Measurements from ENCODE around the gene FBXO21.

The FBXO21 gene

DNA sequence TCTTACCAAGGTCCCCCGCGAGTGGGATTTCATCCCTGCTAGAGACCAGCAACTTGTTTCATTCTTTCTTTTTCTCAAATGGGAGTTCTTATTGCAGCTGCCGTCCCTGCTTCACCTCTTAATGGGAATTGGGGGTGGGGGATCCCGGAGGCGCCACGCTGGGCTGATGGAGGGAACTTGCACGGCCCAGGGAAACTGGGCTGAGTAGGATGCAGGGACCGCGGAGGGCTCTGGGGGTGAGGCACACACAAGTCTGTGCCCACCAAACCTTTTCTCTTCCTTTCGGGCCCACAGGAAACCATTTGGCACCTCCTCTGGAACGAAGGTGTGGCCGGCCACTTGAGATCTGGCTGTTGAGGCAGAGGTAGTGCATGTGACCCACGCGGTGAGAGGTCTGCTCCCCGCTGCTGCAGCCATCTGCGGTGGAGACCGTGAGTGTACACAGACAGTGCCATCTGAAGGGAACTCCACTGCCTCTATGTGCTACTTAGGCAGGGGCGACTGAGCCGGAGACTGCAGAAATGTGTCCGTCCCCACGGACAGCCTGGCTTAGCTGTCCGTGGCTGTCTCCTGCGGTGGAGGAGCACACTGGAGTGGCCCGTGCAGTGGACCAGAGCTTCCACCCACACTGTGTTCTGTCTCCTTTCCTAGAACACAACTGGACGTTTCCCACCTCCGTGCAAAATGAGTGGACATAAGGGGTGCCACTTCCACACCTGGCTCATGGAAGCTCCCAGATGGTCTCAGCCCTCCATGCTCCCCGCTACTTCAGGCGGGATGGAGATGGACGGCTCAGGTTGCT, 49.0 kb downstream of the FBXO21 start:
- H3K4ac ChIP-seq (ENCODE audit: low read depth, low read length) = no peak overlapping the region
- no peaks in the 10 kb centered on the region for H3K27me3 ChIP-seq (ENCODE audit: insufficient read depth, low read length)
- H3K4me3 ChIP-seq (ENCODE audit: low read depth, low read length) = no peak overlapping the region
- DNase-seq = no peak
- WGBS (ENCODE audit: extremely low coverage, insufficient coverage, insufficient read length) = no CpG with 5 or more reads among the region's 29 CpGs
- H2AK5ac ChIP-seq (ENCODE audit: low read length) = no peak overlapping the region
- no peak overlapping the region for H3K18ac ChIP-seq (ENCODE audit: low read length)
- H2AFZ ChIP-seq (ENCODE audit: insufficient read depth, low read length, poor library complexity) = no peak overlapping the region
- no peak overlapping the region for H3K27ac ChIP-seq (ENCODE audit: low read depth, low read length)
- H2BK120ac ChIP-seq (ENCODE audit: insufficient read depth, low read length, poor library complexity) = no peak overlapping the region
- no peak overlapping the region for H3K4me2 ChIP-seq (ENCODE audit: low read length)
- H3K14ac ChIP-seq (ENCODE audit: low read length) = no peak overlapping the region
- peaks cover 3 to 15% of the 10 kb centered on the region in 2 experiments for H3K36me3 ChIP-seq (ENCODE audit: control insufficient read depth in 1 of 2, insufficient read depth in 2 of 2, low read length in 2 of 2)
- H3K23ac ChIP-seq (ENCODE audit: low read length) = no peak overlapping the region
- H2BK5ac ChIP-seq (ENCODE audit: low read depth, low read length, poor library complexity) = no peak overlapping the region
- no peaks in the 10 kb centered on the region for H3K9me3 ChIP-seq (ENCODE audit: insufficient read depth, low read depth, low read length)
- H2BK12ac ChIP-seq (ENCODE audit: low read length) = no peak overlapping the region
- H4K91ac ChIP-seq (ENCODE audit: low read depth, low read length) = no peak overlapping the region
- H4K12ac ChIP-seq (ENCODE audit: low read depth, low read length) = no peak overlapping the region
- no peaks in the 10 kb centered on the region for H3K79me2 ChIP-seq (ENCODE audit: control insufficient read depth, insufficient read depth, low read length, poor library complexity)
- H3K4me1 ChIP-seq (ENCODE audit: control insufficient read depth in 1 of 2, insufficient read depth in 2 of 2, low read length in 2 of 2) = no peaks in the 10 kb centered on the region
- no peak overlapping the region for H3K9ac ChIP-seq (ENCODE audit: low read length)
- no peak overlapping the region for H4K8ac ChIP-seq (ENCODE audit: low read depth, low read length)
- H3K79me1 ChIP-seq (ENCODE audit: low read length) = no peaks in the 10 kb centered on the region

- no peak overlapping the region for H2BK5ac ChIP-seq (ENCODE audit: low read depth, low read length, poor library complexity)
- no peak overlapping the region for H3K4me2 ChIP-seq (ENCODE audit: low read length)
- no peak overlapping the region for H4K91ac ChIP-seq (ENCODE audit: low read depth, low read length)
- H3K27me3 ChIP-seq (ENCODE audit: insufficient read depth, low read length) = no peaks in the 10 kb centered on the region
- H3K18ac ChIP-seq (ENCODE audit: low read length) = no peak overlapping the region
- DNase-seq = no peak
- no CpG with 5 or more reads among the region's 12 CpGs for WGBS (ENCODE audit: extremely low coverage, insufficient coverage, insufficient read length)
- H4K8ac ChIP-seq (ENCODE audit: low read depth, low read length) = no peak overlapping the region
- no peak overlapping the region for H4K12ac ChIP-seq (ENCODE audit: low read depth, low read length)
- no peak overlapping the region for H3K14ac ChIP-seq (ENCODE audit: low read length)
- no peak overlapping the region for H2AFZ ChIP-seq (ENCODE audit: insufficient read depth, low read length, poor library complexity)
- H2BK12ac ChIP-seq (ENCODE audit: low read length) = no peak overlapping the region
- no peak overlapping the region for H3K27ac ChIP-seq (ENCODE audit: low read depth, low read length)
- H3K79me1 ChIP-seq (ENCODE audit: low read length) = no peaks in the 10 kb centered on the region
- peaks cover 3 to 8% of the 10 kb centered on the region in 2 experiments for H3K36me3 ChIP-seq (ENCODE audit: control insufficient read depth in 1 of 2, insufficient read depth in 2 of 2, low read length in 2 of 2)
- H3K4ac ChIP-seq (ENCODE audit: low read depth, low read length) = no peak overlapping the region
- H3K9me3 ChIP-seq (ENCODE audit: insufficient read depth, low read depth, low read length) = no peaks in the 10 kb centered on the region
- no peaks in the 10 kb centered on the region for H3K4me1 ChIP-seq (ENCODE audit: control insufficient read depth in 1 of 2, insufficient read depth in 2 of 2, low read length in 2 of 2)
- no peak overlapping the region for H2AK5ac ChIP-seq (ENCODE audit: low read length)
- H3K4me3 ChIP-seq (ENCODE audit: low read depth, low read length) = no peak overlapping the region
- no peak overlapping the region for H3K9ac ChIP-seq (ENCODE audit: low read length)
- H3K23ac ChIP-seq (ENCODE audit: low read length) = no peak overlapping the region
- H2BK120ac ChIP-seq (ENCODE audit: insufficient read depth, low read length, poor library complexity) = no peak overlapping the region
- H3K79me2 ChIP-seq (ENCODE audit: control insufficient read depth, insufficient read depth, low read length, poor library complexity) = no peaks in the 10 kb centered on the region
Observed at GRCh38 chr12:117140397-117141096, 49.7 kb downstream of the FBXO21 start.

- no peak overlapping the region for H2BK12ac ChIP-seq (ENCODE audit: low read length)
- no peak overlapping the region for H3K4me3 ChIP-seq (ENCODE audit: low read depth, low read length)
- WGBS (ENCODE audit: extremely low coverage, insufficient coverage, insufficient read length) = no CpG with 5 or more reads among the region's 5 CpGs
- H3K14ac ChIP-seq (ENCODE audit: low read length) = no peak overlapping the region
- no peaks in the 10 kb centered on the region for H3K79me2 ChIP-seq (ENCODE audit: control insufficient read depth, insufficient read depth, low read length, poor library complexity)
- H3K79me1 ChIP-seq (ENCODE audit: low read length) = no peaks in the 10 kb centered on the region
- H3K27ac ChIP-seq (ENCODE audit: low read depth, low read length) = no peak overlapping the region
- no peak overlapping the region for H4K8ac ChIP-seq (ENCODE audit: low read depth, low read length)
- H2BK120ac ChIP-seq (ENCODE audit: insufficient read depth, low read length, poor library complexity) = no peak overlapping the region
- DNase-seq = no peak
- H4K91ac ChIP-seq (ENCODE audit: low read depth, low read length) = no peak overlapping the region
- no peak overlapping the region for H2AK5ac ChIP-seq (ENCODE audit: low read length)
- H3K4ac ChIP-seq (ENCODE audit: low read depth, low read length) = no peak overlapping the region
- H4K12ac ChIP-seq (ENCODE audit: low read depth, low read length) = no peak overlapping the region
- no peak overlapping the region for H3K9ac ChIP-seq (ENCODE audit: low read length)
- H3K4me2 ChIP-seq (ENCODE audit: low read length) = no peak overlapping the region
- no peak overlapping the region for H3K23ac ChIP-seq (ENCODE audit: low read length)
- H3K36me3 ChIP-seq (ENCODE audit: control insufficient read depth in 1 of 2, insufficient read depth in 2 of 2, low read length in 2 of 2) = peaks cover 0 to 4% of the 10 kb centered on the region in 2 experiments
- H3K4me1 ChIP-seq (ENCODE audit: control insufficient read depth in 1 of 2, insufficient read depth in 2 of 2, low read length in 2 of 2) = no peaks in the 10 kb centered on the region
- H3K27me3 ChIP-seq (ENCODE audit: insufficient read depth, low read length) = no peaks in the 10 kb centered on the region
- no peak overlapping the region for H2AFZ ChIP-seq (ENCODE audit: insufficient read depth, low read length, poor library complexity)
- H3K9me3 ChIP-seq (ENCODE audit: insufficient read depth, low read depth, low read length) = no peaks in the 10 kb centered on the region
- H3K18ac ChIP-seq (ENCODE audit: low read length) = no peak overlapping the region
- no peak overlapping the region for H2BK5ac ChIP-seq (ENCODE audit: low read depth, low read length, poor library complexity)
Observed at GRCh38 chr12:117139025-117139717, 51.1 kb downstream of the FBXO21 start.

DNA sequence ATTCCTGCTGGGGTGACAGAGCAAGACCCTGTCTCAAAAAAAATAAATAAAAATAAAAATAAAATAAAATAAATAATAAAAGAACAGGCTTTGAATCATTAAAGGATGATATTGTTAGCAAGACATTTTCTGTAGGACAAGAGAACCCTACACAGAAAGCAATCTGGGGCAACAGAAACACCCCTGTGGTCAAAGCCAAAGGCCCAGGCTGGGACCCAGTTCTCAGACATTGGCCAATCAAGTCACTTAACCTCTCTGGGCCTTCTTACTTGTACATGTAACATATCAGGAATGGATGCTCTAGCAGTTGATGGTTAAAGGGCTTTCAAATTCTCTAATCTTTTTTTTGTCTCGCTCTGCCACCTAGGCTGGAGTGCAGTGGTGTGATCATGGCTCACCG, 55.5 kb downstream of the FBXO21 start:
- no peaks in the 10 kb centered on the region for H3K27me3 ChIP-seq (ENCODE audit: insufficient read depth, low read length)
- no peak overlapping the region for H4K91ac ChIP-seq (ENCODE audit: low read depth, low read length)
- no peak overlapping the region for H3K4ac ChIP-seq (ENCODE audit: low read depth, low read length)
- H3K14ac ChIP-seq (ENCODE audit: low read length) = no peak overlapping the region
- H3K9ac ChIP-seq (ENCODE audit: low read length) = no peak overlapping the region
- DNase-seq = no peak
- H2AFZ ChIP-seq (ENCODE audit: insufficient read depth, low read length, poor library complexity) = no peak overlapping the region
- H4K8ac ChIP-seq (ENCODE audit: low read depth, low read length) = no peak overlapping the region
- H3K4me3 ChIP-seq (ENCODE audit: low read depth, low read length) = no peak overlapping the region
- H2BK120ac ChIP-seq (ENCODE audit: insufficient read depth, low read length, poor library complexity) = no peak overlapping the region
- no peak overlapping the region for H2AK5ac ChIP-seq (ENCODE audit: low read length)
- H3K36me3 ChIP-seq (ENCODE audit: control insufficient read depth in 1 of 2, insufficient read depth in 2 of 2, low read length in 2 of 2) = no peaks in the 10 kb centered on the region
- H2BK12ac ChIP-seq (ENCODE audit: low read length) = no peak overlapping the region
- no peaks in the 10 kb centered on the region for H3K79me2 ChIP-seq (ENCODE audit: control insufficient read depth, insufficient read depth, low read length, poor library complexity)
- no peak overlapping the region for H4K12ac ChIP-seq (ENCODE audit: low read depth, low read length)
- H3K4me1 ChIP-seq (ENCODE audit: control insufficient read depth in 1 of 2, insufficient read depth in 2 of 2, low read length in 2 of 2) = peaks cover 4 to 7% of the 10 kb centered on the region in 2 experiments
- H2BK5ac ChIP-seq (ENCODE audit: low read depth, low read length, poor library complexity) = no peak overlapping the region
- no CpG with 5 or more reads among the region's 2 CpGs for WGBS (ENCODE audit: extremely low coverage, insufficient coverage, insufficient read length)
- no peaks in the 10 kb centered on the region for H3K79me1 ChIP-seq (ENCODE audit: low read length)
- H3K23ac ChIP-seq (ENCODE audit: low read length) = no peak overlapping the region
- H3K18ac ChIP-seq (ENCODE audit: low read length) = no peak overlapping the region
- no peak overlapping the region for H3K27ac ChIP-seq (ENCODE audit: low read depth, low read length)
- no peak overlapping the region for H3K4me2 ChIP-seq (ENCODE audit: low read length)
- H3K9me3 ChIP-seq (ENCODE audit: insufficient read depth, low read depth, low read length) = no peaks in the 10 kb centered on the region

Data from trophoblast cell (in vitro differentiated cells and primary cell).